GM23248 (cell line): ENCODE results near the gene HNF1A. TPM values are rescaled to one million over a fixed set of nuclear protein-coding genes. Genes with fewer than 3 reads are reported as not detected.
"Not testable (repeated sequence)": the region's sequence is repeated elsewhere in the genome, so short reads cannot be mapped to it uniquely, and the experiment has no call there.

Experiments used
- DNase-seq: peaks from one replicate; pipeline ENCODE4 v3.0.0-alpha.2; 2015
- H2AFZ ChIP-seq: fragments of 200-600 bp; sonication (generic); 2 replicates; pipeline ENCODE4 v1.6.1; 2016; ENCODE audit warnings: antibody characterized with exemption
- H3F3A ChIP-seq: fragments of 200-600 bp; sonication (generic); 2 replicates; pipeline ENCODE4 v1.6.1; 2016; ENCODE audit warnings: mild to moderate bottlenecking, antibody characterized with exemption, mixed run types; ENCODE audit not compliant: insufficient read depth
- H3K27ac ChIP-seq: fragments of 200-600 bp; sonication (generic); 2 replicates; pipeline ENCODE4 v1.5.1; 2016; ENCODE audit warnings: mild to moderate bottlenecking
- H3K27me3 ChIP-seq: fragments of 200-600 bp; sonication (generic); replicated peaks from 2 replicates; pipeline ENCODE4 v1.6.1; 2016; ENCODE audit warnings: mild to moderate bottlenecking; ENCODE audit not compliant: insufficient read depth
- H3K36me3 ChIP-seq: fragments of 200-600 bp; sonication (generic); 2 replicates; pipeline ENCODE4 v1.6.1; 2016; ENCODE audit warnings: low read depth, mild to moderate bottlenecking
- H3K4me1 ChIP-seq: fragments of 200-600 bp; sonication (generic); 2 replicates; pipeline ENCODE4 v1.6.1; 2016; ENCODE audit warnings: mild to moderate bottlenecking; ENCODE audit not compliant: insufficient read depth
- H3K4me2 ChIP-seq: fragments of 200-600 bp; sonication (generic); one replicate; pipeline ENCODE4 v1.6.1; 2016; ENCODE audit warnings: mild to moderate bottlenecking; ENCODE audit not compliant: unreplicated experiment
- H3K4me3 ChIP-seq: fragments of 200-600 bp; sonication (generic); 2 replicates; pipeline ENCODE4 v1.5.1; 2016; ENCODE audit warnings: mild to moderate bottlenecking
- H3K79me2 ChIP-seq: fragments of 200-600 bp; sonication (generic); 2 replicates; pipeline ENCODE4 v1.6.1; 2016; ENCODE audit warnings: mild to moderate bottlenecking; ENCODE audit not compliant: insufficient read depth
- H3K9ac ChIP-seq: fragments of 200-600 bp; sonication (generic); 2 replicates; pipeline ENCODE4 v1.6.1; 2016; ENCODE audit warnings: mild to moderate bottlenecking
- H3K9me2 ChIP-seq: fragments of 200-600 bp; sonication (generic); 2 replicates; pipeline ENCODE4 v1.6.1; 2016; ENCODE audit warnings: mixed run types, mild to moderate bottlenecking, moderate library complexity; ENCODE audit not compliant: insufficient read depth
- H3K9me3 ChIP-seq: fragments of 200-600 bp; sonication (generic); one replicate; pipeline ENCODE4 v1.6.1; 2017; ENCODE audit warnings: low read depth
- H4K20me1 ChIP-seq: fragments of 200-600 bp; sonication (generic); 2 replicates; pipeline ENCODE4 v1.6.0; 2016; ENCODE audit not compliant: insufficient read depth
- EZH2 ChIP-seq: fragments of 200-600 bp; sonication (generic); IDR thresholded peaks from 2 replicates; pipeline ENCODE4 v1.6.1; 2018; ENCODE audit warnings: antibody characterized with exemption, mild to moderate bottlenecking; ENCODE audit not compliant: insufficient read depth, poor library complexity, severe bottlenecking
- EZH2phosphoT487 ChIP-seq: fragments of 200-600 bp; sonication (generic); IDR thresholded peaks from 2 replicates; pipeline ENCODE4 v1.6.1; 2018; ENCODE audit warnings: antibody characterized with exemption, moderate library complexity, mild to moderate bottlenecking, low read depth; ENCODE audit not compliant: insufficient read depth
- WGBS, 2 experiments: methylation state at CpG; one replicate each; pipeline ENCODE4 v1.1.6; 2015 to 2017; ENCODE audit warnings: low lambda C conversion rate in 2 of 2, low coverage in 1 of 2; ENCODE audit errors: missing lambda C conversion rate in 2 of 2; 5-methylcytosine and 5-hydroxymethylcytosine counted together
- in situ Hi-C: fragments of 300-500 bp; cut with MboI; formaldehyde crosslinking; loops from 2 replicates; pipeline ENCODE4 v1.15.0; 2020
- polyA plus RNA-seq: library from polyadenylated mRNA; unstranded; fragments of >200 nt; fragmentation: Nextera tagmentation; extraction: Ambion mirVana; gene quantifications from 2 replicates; pipeline ENCODE4 v1.2.1, GENCODE V29; 2016
- total RNA-seq: library from RNA; depleted of rRNA; stranded (reverse); fragments of >200 nt; shearing (Covaris generic); gene quantifications from 2 replicates; pipeline ENCODE4 v1.2.3, GENCODE V29; 2014

HNF1A gene
- total and polyA plus RNA-seq, 2 experiments from 2014 or later, result not detected

- Histone ChIP-seq H3K4me2 (no peak overlapping the region), H3K4me3 (no peak overlapping the region), H4K20me1 (no peaks in the 10 kb centered on the region), H3K27me3 (peaks cover 15% of the 10 kb centered on the region; the same call in 1 of the 2 replicates), H3F3A (no peaks in the 10 kb centered on the region), H3K79me2 (no peaks in the 10 kb centered on the region), H3K9me2 (no peaks in the 10 kb centered on the region), H3K4me1 (no peaks in the 10 kb centered on the region), H3K9ac (no peak overlapping the region), H2AFZ (no peak overlapping the region), H3K36me3 (no peaks in the 10 kb centered on the region), H3K9me3 (no peaks in the 10 kb centered on the region), H3K27ac (no peak overlapping the region)
- TF ChIP-seq EZH2phosphoT487 (no peak), EZH2 (no peak)
- 45 to 47% methylated on average over 3 of the region's 3 CpGs for WGBS, 2 experiments
- DNase-seq, result no peak
- in situ Hi-C loops, result no loop called here
These were observed 36.4 kb upstream of the HNF1A start for GRCh38 chr12:120941846-120942405.

GRCh38 chr12:120943482-120943881, 34.9 kb upstream of the HNF1A start:
- Histone ChIP-seq H3K27ac (no peak overlapping the region), H3K27me3 (peaks cover 13% of the 10 kb centered on the region; the same call in 1 of the 2 replicates), H3K4me1 (no peaks in the 10 kb centered on the region), H3K4me3 (no peak overlapping the region), H3K36me3 (no peaks in the 10 kb centered on the region), H3K4me2 (no peak overlapping the region), H3F3A (no peaks in the 10 kb centered on the region), H2AFZ (no peak overlapping the region), H4K20me1 (no peaks in the 10 kb centered on the region), H3K9me2 (no peaks in the 10 kb centered on the region), H3K79me2 (no peaks in the 10 kb centered on the region), H3K9ac (no peak overlapping the region), H3K9me3 (no peaks in the 10 kb centered on the region)
- in situ Hi-C loops, result no loop called here
- DNase-seq, result no peak
- 59 to 60% methylated on average over 3 of the region's 3 CpGs for WGBS, 2 experiments
- TF ChIP-seq EZH2, result no peak
- TF ChIP-seq EZH2phosphoT487, result no peak

- Histone ChIP-seq H3K4me1 (no peaks in the 10 kb centered on the region), H3K36me3 (no peaks in the 10 kb centered on the region), H3K79me2 (no peaks in the 10 kb centered on the region), H3F3A (no peaks in the 10 kb centered on the region), H3K9me2 (no peaks in the 10 kb centered on the region), H3K27ac (no peak overlapping the region), H3K4me2 (no peak overlapping the region), H3K9ac (no peak overlapping the region), H2AFZ (no peak overlapping the region), H3K9me3 (no peaks in the 10 kb centered on the region), H3K27me3 (0 out of 2 replicates have a peak, but pooled peaks cover under 1% of the 10 kb centered on the region), H4K20me1 (no peaks in the 10 kb centered on the region), H3K4me3 (no peak overlapping the region)
- TF ChIP-seq EZH2phosphoT487, result no peak
- TF ChIP-seq EZH2, result no peak
- DNase-seq, result peak; percentile 60
- in situ Hi-C loops, result no loop called here
- 49 to 51% methylated on average over 9 of the region's 9 CpGs for WGBS, 2 experiments
These were observed 33.6 kb upstream of the HNF1A start for GRCh38 chr12:120944645-120945217.

- H3K27me3 ChIP-seq, H3F3A ChIP-seq, H3K27ac ChIP-seq, H3K36me3 ChIP-seq, DNase-seq, H3K9ac ChIP-seq, H4K20me1 ChIP-seq, H2AFZ ChIP-seq, H3K4me3 ChIP-seq, H3K4me1 ChIP-seq, H3K9me3 ChIP-seq, H3K9me2 ChIP-seq, in situ Hi-C loops, H3K4me2 ChIP-seq, H3K79me2 ChIP-seq: not testable (repeated sequence)
- WGBS, 2 experiments, result 73 to 83% methylated on average over 6 of the region's 6 CpGs
These were observed 32.8 kb upstream of the HNF1A start for GRCh38 chr12:120945516-120945915.

- not testable (repeated sequence) for H3K4me1 ChIP-seq, H3K9me2 ChIP-seq, H3K9me3 ChIP-seq, H3F3A ChIP-seq, H3K36me3 ChIP-seq, H2AFZ ChIP-seq, DNase-seq, H4K20me1 ChIP-seq, H3K4me3 ChIP-seq, H3K4me2 ChIP-seq, H3K9ac ChIP-seq, H3K27me3 ChIP-seq, H3K27ac ChIP-seq, H3K79me2 ChIP-seq
- in situ Hi-C loops, result loop anchor here (10.0 kb wide), 1 partner anchor 356 kb away; no protein-coding TSS in a partner anchor
- WGBS, 2 experiments, result 90% methylated on average over 17 to 30 of the region's 31 CpGs
These were observed 28.0 kb upstream of the HNF1A start for GRCh38 chr12:120950260-120950799.
